Kidney epithelial cell (primary cell): ENCODE measurements around the gene PLXNA4. TPM values are rescaled to one million over a fixed set of nuclear protein-coding genes. Genes with fewer than 3 reads are reported as not detected.

Experiments used
- DNase-seq: peaks from one replicate; pipeline ENCODE4 v3.0.0-alpha.2; 2010; ENCODE audit warnings: low read depth
- H3K27me3 ChIP-seq: 2 replicates; pipeline ENCODE4 v1.6.0; 2011; ENCODE audit warnings: low read length; ENCODE audit not compliant: control insufficient read depth, insufficient read depth
- H3K36me3 ChIP-seq: 2 replicates; pipeline ENCODE4 v1.5.1; 2011; ENCODE audit warnings: low read length; ENCODE audit not compliant: control insufficient read depth, insufficient read depth
- H3K4me3 ChIP-seq: 2 replicates; pipeline ENCODE4 v1.5.1; 2011; ENCODE audit warnings: low read depth, mild to moderate bottlenecking, control low read depth, low read length
- total RNA-seq: library from RNA; depleted of rRNA; stranded (reverse); fragments of >200 nt; gene quantifications from 2 replicates; pipeline ENCODE4 v1.2.3, GENCODE V29; 2015
- TF ChIP-seq, protein P1 (sequence below): IDR thresholded peaks from 2 replicates; pipeline ENCODE4 v1.5.1; 2011; ENCODE audit warnings: mild to moderate bottlenecking, moderate library complexity, low read length, control low read depth, inconsistent platforms; ENCODE audit not compliant: insufficient read depth, poor library complexity, severe bottlenecking

Gene PLXNA4
- total RNA-seq, 1 donor from 2014 or later = 5.9 TPM

DNA sequence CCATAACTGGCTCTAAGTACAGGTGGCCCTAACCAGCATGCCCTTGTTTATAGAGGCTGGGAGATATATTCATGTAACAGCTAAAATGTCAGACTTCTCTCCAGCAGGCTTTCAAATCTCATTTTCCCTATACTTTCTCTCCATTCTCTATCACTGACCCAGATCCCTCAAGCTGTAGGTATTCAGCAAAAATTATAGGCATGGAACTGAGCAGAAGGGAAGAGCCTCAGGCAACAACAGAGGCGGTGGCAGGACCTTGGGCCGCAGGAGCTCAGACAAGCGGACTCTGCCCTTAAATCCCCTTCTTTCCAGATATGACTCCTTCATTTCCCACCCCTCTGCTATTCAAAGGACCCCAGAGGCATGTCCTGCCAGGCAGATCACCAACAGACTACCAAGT is 417.4 kb downstream of the PLXNA4 start:
- TF ChIP-seq, protein P1, sequence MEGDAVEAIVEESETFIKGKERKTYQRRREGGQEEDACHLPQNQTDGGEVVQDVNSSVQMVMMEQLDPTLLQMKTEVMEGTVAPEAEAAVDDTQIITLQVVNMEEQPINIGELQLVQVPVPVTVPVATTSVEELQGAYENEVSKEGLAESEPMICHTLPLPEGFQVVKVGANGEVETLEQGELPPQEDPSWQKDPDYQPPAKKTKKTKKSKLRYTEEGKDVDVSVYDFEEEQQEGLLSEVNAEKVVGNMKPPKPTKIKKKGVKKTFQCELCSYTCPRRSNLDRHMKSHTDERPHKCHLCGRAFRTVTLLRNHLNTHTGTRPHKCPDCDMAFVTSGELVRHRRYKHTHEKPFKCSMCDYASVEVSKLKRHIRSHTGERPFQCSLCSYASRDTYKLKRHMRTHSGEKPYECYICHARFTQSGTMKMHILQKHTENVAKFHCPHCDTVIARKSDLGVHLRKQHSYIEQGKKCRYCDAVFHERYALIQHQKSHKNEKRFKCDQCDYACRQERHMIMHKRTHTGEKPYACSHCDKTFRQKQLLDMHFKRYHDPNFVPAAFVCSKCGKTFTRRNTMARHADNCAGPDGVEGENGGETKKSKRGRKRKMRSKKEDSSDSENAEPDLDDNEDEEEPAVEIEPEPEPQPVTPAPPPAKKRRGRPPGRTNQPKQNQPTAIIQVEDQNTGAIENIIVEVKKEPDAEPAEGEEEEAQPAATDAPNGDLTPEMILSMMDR = no peak
- DNase-seq = no peak
- Histone ChIP-seq H3K27me3 (peaks cover 7% of the 10 kb centered on the region), H3K36me3 (no peaks in the 10 kb centered on the region), H3K4me3 (no peak overlapping the region)

DNA sequence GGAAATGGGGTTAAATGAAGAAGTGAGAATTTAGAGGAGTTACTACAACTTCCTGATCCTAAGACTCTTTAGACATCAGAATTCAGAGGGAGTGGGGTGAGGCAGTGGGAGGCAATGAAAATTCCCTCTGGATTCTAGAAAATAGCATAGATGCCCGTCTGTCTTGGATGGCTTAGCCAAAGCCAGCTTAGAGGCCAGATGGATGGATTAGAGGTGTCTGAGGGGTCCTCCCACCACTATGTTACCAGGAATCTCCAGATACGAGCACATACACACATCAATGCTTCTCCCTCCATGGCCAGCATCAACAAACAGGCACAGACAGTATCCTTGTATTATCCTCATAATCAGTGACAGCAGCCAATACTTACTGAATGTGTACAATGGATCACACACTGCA is 418.1 kb downstream of the PLXNA4 start:
- Histone ChIP-seq H3K4me3 (no peak overlapping the region), H3K36me3 (no peaks in the 10 kb centered on the region), H3K27me3 (peaks cover 6% of the 10 kb centered on the region)
- TF ChIP-seq, protein P1 = no peak
- no peak for DNase-seq

DNA sequence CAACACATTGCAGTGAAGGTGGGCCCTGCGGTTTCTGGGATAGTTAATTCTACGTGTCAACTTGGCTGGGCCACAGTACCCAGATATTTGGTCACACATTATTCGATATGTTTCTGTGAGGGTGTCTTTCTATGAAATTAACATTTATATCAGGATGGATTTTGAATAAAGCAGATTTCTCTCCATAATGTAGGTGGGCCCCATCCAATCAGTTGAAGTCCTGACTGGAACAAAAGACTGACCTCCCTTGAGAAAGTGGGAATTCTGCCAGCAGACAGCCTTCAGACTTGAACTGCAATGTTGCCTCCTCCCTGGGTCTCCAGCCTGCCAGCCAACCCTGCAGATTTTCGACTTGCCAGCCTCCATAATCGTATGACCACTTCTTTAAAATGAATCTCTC is 420.6 kb downstream of the PLXNA4 start:
- H3K4me3 ChIP-seq = no peak overlapping the region
- H3K36me3 ChIP-seq = no peaks in the 10 kb centered on the region
- peaks cover 9% of the 10 kb centered on the region for H3K27me3 ChIP-seq
- no peak for DNase-seq
- TF ChIP-seq, protein P1 = no peak

DNA sequence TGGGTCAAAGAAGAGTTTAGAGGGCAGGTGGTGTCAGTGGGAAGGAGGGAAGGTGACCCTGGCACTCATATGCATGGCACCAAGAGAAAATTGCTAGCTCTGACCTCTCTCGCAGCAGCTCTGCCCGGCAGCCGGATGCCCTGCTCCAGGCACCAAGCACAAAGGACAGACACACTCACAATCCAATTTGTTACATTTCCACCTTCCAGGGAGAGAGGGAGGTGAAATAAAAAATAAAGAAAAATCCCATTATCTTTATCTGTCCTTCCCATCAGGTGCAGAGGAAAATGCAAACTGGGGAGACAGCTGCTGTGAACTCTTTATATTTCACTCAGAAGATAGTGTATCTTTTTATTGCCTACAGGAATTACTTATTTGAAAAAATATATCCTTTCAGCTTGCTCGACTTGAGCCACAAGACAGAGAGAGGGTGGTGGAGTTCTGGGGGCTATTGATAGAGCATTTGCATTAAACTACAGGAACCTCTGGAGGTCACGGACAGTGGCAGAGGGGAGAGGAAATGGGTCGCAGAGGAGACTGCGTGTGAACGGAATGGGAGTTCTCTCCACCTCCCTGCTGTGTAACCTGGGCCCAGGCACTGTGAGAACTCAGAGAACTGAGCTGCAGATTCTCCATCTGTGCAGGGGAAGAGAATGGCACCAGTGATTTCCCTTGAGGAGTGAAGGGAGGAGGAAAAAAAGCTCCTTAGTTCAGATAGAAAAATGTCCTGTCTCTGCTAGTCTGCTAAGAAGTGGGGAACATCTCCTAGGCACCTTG is 421.4 kb downstream of the PLXNA4 start:
- no peak for DNase-seq
- no peak overlapping the region for H3K4me3 ChIP-seq
- H3K27me3 ChIP-seq = peaks cover 9% of the 10 kb centered on the region
- TF ChIP-seq, protein P1 = no peak
- H3K36me3 ChIP-seq = no peaks in the 10 kb centered on the region

DNA sequence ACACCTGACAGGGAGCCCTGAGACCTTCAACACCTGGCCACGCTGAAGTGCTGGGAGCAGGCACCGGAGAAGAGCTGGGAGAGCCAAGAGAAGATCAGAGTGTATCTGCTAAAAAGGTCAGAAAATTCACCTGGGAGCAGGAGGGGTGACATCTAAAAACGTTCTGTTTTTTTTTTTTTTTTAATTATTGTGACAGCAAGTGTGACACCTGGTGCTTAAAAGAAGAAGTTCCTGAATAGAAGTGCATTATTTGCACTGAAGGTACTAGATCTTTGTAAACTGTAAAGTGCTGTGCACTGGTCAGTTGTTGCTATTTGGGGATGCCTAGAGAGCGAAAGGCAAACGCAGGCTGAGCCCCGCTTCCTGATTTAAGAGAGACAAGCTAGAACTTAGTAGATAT is 422.0 kb downstream of the PLXNA4 start:
- no peak overlapping the region for H3K4me3 ChIP-seq
- peaks cover 9% of the 10 kb centered on the region for H3K27me3 ChIP-seq
- TF ChIP-seq, protein P1 = no peak
- no peaks in the 10 kb centered on the region for H3K36me3 ChIP-seq
- no peak for DNase-seq
